NK-92 (cell line): ENCODE data around the gene ZC3H12D.
"Not testable (repeated sequence)": the region's sequence is repeated elsewhere in the genome, so short reads cannot be mapped to it uniquely, and the experiment has no call there.

Source experiments
- DNase-seq: peaks from one replicate; lab custom pipeline; 2025; ENCODE audit not compliant: unreplicated experiment; lab: John Stamatoyannopoulos, UW

The ZC3H12D gene

GRCh38 chr6:149484733-149485700 is at the start of gene ZC3H12D:
ZC3H12D (minus strand) TSS chr6:149485014; CDS start chr6:149474543, 10,471 bp downstream.
- no peak for DNase-seq

DNA sequence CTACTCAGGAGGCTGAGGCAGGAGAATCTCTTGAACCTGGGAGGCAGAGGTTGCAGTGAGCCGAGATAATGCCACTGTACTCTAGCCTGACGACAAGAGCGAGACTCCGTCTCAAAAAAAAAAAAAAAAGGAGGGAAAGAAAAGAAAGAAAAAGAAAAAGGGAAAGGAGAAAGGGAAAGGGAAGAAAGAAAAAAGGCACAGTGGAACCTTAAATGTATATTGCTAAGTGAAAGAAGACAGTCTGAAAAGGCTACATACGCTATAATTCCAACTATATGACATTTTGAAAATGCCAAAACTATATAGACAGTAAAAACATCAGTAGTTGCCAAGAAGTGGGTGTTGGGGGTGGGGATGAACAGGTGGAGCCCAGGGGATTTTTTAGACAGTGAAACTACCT is 44.8 kb upstream of the ZC3H12D start:
- no peak for DNase-seq

DNA sequence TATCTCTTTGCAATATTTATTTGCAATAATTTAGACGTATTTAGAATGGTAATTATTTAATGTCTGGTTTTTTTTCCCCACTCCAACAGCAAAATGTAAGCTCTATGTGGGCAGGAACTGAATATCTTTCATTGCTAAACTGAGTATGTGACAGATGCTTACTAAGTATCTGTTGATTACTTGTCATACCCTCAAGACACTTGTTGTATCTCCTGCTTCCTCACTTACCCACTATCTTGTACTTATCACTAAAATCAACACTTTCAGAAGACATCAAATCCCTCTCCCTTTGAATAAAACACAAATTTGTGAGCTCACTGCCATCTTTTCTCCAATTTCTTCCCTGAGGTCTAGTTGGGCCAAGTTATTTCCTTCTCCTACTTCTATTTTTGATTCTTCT is 30.7 kb upstream of the ZC3H12D start:
- DNase-seq: no peak

- no peak for DNase-seq
These were observed 29.1 kb upstream of the ZC3H12D start for GRCh38 chr6:149513915-149514314.

DNA sequence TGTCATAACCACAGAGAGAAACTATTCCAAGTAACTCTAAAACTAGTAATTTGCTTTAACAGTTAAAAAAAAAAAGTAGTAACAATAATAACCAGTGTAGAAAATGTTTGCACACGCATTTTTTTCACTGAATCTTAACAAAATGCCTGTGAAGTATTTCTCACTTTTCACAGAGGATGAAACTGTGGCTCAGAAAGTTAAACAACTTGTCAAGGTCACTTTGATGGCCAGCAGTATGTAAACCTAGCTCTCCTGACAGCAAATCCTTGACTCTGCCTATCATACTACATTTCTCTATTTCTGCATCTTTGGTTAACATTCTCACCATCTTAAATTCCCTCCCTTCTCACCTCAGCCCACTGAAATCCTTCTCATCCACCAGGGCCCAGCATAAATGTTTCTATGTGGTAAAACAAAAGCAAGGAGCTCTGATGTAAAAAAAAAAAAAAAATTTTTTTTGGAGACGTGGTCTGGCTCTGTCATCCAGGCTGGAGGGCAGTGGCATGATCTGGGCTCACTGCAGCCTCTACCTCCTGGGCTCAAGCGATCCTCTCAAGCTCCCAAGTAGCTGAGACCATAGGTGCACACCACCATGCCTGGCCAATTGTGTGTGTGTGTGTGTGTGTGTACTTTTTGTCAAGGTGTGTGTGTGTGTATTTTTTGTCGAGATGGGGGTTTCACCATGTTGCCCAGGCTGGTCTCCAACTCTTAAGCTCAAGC is 26.1 kb upstream of the ZC3H12D start:
- no peak for DNase-seq

DNA sequence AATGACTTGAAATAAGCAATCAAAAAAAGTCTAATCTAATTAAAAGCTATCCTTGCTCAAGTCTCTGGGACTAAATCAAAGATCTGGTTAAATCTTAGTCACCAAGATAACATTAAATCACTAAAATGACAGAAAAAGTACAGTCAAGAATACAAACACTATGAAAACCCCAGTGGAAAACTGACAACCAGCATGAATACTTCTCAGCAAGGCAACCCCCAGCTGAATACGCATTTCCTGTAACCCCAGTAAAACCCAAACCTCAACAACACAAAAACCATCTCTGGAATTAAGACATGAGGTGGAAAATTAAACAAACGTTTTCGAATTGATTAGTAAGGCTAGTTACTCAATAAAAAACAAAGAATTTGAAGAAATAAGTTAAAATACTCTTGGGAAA is 23.7 kb upstream of the ZC3H12D start:
- no peak for DNase-seq

GRCh38 chr6:149503872-149504271 is 19.1 kb upstream of the ZC3H12D start:
- no peak for DNase-seq

DNA sequence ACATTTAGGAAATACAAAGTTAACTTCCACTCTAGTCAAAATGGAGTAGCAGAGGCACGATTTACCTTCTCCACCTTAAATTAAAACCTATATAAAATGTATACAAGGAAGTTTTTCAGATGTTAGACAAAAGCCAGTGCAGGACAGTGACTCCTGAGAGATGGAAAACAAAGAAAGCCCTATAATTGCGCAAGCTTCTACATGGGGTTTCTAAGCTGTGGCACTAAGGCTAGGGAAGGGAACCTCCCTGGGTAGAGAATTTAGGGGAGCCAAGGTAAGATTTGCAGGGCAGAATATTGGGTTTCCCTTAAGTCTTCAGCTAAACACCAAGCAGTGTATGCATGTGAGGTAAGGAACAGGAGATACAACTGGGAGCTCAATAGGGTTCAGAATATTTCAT is 18.5 kb upstream of the ZC3H12D start:
- DNase-seq: no peak

- DNase-seq: no peak
These were observed 17.0 kb upstream of the ZC3H12D start for GRCh38 chr6:149501768-149502167.

DNA sequence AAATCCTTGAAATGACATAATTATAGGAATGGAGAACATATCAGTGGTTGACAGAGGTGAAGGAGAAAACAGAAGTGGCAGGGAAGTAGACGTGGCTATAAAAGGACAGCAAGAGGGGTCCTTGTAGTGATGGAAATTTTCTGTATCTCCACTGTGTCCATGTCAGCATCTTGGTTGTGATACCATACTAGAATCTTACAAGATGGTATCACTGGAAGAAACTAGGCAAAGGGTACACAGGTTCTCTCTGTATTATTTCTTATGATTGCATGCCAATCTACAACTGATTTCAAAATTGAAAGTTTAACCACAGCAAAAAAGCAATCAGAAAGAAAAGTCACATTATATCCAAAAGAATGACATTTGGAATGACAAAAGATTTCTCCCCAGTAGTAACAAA is 16.4 kb upstream of the ZC3H12D start:
- no peak for DNase-seq

GRCh38 chr6:149500096-149500495 is 15.3 kb upstream of the ZC3H12D start:
- no peak for DNase-seq

GRCh38 chr6:149499066-149499465 is 14.3 kb upstream of the ZC3H12D start:
- DNase-seq: no peak

DNA sequence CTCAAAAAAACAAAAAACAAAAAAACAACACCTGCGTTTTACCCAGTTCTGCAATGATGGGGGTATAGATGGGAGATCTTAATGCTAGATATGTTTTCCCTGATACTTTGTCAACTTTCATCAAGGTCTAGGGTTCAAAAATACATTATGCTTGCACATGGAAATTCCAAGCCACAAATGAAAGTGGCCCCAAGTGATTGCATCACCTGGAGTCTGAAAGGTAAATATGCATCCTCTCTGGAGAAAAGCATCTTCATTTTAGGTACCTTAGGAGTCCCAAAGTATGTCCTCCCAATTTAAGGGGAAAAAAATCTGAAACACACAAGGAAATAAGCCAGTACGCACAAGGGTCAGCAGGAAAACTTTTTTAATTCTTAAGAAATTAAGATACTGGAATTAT is 12.6 kb upstream of the ZC3H12D start:
- no peak for DNase-seq

- DNase-seq: not testable (repeated sequence)
These were observed 11.8 kb upstream of the ZC3H12D start for GRCh38 chr6:149496597-149496996.

- not testable (repeated sequence) for DNase-seq
These were observed 10.7 kb upstream of the ZC3H12D start for GRCh38 chr6:149495349-149496016.

- DNase-seq: not testable (repeated sequence)
These were observed 10.0 kb upstream of the ZC3H12D start for GRCh38 chr6:149494810-149495209.

- DNase-seq: no peak
These were observed 9.0 kb upstream of the ZC3H12D start for GRCh38 chr6:149493761-149494320.

- DNase-seq: no peak
These were observed 8.1 kb upstream of the ZC3H12D start for GRCh38 chr6:149492798-149493343.

- no peak for DNase-seq
These were observed 5.2 kb upstream of the ZC3H12D start for GRCh38 chr6:149489967-149490366.

DNA sequence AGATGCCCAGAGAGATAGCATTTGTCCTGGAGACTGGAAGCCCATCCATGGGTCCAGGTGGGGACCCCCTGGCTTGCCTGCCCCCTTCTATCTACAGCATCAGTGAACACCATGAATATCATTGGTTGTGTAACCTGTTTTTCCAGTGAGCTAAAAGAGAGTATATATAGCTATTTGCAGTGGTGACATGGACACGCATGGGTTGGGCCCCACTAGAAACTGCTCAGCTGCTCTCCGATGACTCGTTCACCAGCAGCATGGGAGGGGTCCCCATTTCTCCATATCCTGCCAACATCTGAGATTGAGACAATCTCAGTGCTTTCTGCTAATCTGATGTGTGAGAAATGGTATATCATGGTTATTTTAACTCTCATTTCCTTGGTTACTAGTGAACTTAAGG is 4.0 kb upstream of the ZC3H12D start:
- DNase-seq: no peak

DNA sequence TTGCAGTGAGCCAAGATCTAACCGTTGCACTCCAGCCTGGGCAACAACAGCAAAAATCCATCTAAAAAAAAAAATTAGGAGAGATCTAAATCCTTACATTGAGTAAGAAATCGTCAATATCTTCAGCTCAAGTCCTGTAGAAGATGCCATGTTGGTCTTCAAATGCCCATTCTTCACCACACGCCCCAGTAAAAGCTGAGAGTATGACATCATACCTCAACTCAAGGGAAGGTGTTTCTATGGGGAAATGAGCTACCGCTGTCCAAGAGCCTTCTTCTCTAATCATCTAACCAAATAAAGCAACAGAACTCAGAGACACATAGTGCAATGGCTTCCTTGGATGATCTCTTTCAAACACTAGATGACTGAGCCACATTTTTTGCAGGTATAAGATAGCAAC is 2.5 kb upstream of the ZC3H12D start:
- no peak for DNase-seq
